Endometrial microvascular endothelial cells (primary cell): ENCODE data around the gene RNF223. TPM values are rescaled to one million over a fixed set of nuclear protein-coding genes. Genes with fewer than 3 reads are reported as not detected.
"Not testable (repeated sequence)": the region's sequence is repeated elsewhere in the genome, so short reads cannot be mapped to it uniquely, and the experiment has no call there.

Experiments used
- in situ Hi-C: cut with HindIII; loops from 2 replicates; pipeline ENCODE4 v1.10.0; 2017; ENCODE audit warnings: low sequenced_read_pairs, low pct_unique_long_range_greater_than_20kb; ENCODE audit errors: inconsistent ontology term
- total RNA-seq: library from RNA; depleted of rRNA; stranded (reverse); fragments of >200 nt; gene quantifications from one replicate; pipeline ENCODE4 v1.2.3, GENCODE V29; 2015; ENCODE audit errors: inconsistent ontology term

The RNF223 gene
- total RNA-seq, 1 donor from 2014 or later: not detected

DNA sequence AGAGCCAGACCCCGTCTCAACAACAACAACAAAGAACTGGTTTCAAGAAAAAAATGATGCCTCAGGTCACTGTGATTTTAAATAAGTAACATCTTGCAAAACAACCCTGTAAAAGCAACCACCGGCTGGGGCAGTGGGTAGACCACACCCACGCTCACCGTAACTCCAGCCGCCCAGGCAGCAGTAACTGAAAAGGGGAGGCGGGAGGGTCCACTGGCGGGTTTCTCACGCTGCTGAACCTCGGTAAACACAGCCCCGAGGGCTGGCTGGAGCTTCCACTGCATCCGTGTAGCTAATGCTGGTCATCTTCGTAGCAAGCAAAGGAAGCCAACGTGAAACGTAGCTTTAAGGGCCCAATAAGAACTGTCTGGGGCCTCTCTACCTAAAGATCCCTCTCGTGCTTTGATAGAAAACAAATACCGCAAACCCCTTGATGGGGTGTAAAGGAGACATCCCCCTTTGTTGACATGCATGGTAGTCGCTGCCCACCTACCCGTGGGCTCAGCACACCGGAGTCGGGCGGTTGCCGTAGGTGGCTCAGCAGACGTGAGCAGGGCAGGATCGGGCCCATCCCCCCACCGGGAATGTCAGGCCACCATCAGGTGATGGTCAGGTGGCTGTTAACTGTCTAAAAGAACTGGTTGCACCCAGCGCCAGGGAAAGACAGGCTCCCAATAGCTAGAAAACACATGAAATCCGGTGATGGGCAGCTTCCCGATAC lies 37.6 kb upstream of the RNF223 start:
- in situ Hi-C loops: no loop called here

DNA sequence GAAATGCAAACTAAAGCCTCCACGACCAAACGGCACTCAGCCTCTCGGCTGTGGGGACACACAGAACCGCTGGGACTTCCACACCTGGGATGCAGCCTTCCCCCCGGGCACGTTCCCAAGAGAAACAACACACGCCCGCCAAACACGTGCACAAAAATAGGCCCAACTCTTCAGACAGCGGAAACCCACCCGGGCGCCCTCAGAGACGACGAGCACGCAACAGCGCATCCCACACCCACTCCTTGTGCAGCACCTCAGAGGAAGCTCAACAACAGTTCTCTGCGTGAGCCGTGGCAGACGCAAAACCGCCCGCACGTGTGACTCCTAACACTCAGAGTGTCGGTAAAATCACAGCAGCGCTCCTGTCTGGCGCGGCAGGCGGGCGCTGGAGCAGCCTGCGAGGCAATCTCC lies 36.5 kb upstream of the RNF223 start:
- in situ Hi-C loops: no loop called here

DNA sequence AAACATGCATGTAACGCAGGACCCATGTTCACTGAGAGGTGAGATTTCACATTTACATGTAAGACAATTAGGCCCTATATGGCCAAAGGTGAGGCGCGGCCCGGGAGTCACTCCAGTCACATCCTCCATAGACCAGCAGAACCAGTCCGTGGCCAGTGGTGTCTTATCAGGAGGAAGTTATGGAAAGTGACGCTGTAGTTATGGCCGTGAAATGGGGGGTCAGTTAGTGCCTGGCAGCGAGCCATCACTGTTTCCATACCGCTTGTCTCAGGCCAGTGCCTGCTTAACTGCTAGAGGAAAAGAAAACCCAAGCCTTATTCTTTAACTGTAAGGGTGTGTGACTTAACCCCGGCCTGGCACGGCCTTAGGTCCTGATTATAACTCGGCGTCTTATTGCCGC lies 35.6 kb upstream of the RNF223 start:
- in situ Hi-C loops: no loop called here

DNA sequence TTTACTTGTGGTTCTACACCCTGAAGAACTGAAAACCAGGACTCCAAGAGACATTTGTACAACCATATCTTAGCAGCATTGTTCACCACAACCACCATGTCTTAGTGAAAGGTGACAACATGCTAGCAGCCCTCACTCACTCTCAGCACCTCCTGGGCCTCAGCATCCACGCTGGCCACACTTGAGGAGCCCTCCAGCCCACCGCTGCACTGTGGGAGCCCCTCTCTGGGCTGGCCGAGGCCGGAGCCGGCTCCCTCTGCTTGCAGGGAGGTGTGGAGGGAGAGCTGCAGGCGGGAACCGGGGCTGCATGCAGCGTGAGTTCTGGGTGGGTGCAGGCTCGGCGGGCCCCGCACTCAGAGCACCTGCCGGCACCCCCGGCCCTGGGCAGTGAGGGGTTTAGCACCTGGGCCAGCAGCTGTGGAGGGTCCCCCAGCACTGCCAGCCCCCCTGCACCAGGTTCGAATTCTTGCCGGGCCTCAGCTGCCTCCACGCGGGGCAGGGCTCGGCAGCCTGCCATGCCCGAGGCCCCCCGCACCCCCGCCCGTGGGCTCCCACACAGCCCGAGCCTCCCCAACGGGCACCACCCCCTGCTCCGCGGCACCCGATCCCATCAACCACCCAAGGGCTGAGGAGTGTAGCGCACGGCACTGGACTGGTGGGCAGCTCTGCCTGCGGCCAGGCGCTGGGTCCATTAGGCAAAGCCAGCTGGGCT lies 32.6 kb upstream of the RNF223 start:
- in situ Hi-C loops: no loop called here

DNA sequence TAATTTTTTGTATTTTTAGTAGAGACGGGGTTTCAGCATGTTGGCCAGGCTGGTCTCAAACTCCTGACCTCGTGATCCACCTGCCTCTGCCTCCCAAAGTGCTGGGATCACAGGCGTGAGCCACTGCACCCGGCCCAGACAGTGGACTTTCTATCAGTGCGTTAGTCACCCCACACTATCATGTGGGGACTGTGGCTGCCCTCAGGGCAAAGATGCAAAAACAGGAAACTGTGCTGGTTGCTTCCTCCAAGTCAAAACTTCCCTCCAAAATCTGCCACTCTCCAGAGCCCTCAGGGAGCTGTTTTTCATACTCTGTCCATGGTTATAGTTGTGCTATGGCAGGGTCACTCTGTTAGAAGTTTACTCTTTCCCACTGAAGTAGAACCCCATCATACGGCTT lies 30.0 kb upstream of the RNF223 start:
- in situ Hi-C loops: not testable (repeated sequence)

DNA sequence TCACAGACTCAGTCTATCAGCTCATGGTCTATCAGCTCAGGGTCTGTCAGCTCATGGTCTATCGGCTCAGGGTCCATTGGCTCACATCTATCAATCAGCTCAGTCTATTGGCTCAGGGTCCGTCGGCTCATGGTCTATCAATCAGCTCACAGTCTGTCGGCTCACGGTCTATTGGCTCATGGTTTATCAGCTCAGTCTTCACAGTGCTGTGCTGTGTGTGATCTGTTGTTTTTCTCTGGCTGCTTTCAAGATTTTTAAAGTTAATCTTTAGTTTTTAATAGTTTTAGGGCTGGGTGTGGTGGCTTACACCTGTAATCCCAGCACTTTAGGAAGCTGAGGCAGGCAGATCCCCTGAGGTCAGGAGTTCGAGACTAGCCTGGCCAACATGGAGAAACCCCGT lies 27.4 kb upstream of the RNF223 start:
- in situ Hi-C loops: no loop called here

DNA sequence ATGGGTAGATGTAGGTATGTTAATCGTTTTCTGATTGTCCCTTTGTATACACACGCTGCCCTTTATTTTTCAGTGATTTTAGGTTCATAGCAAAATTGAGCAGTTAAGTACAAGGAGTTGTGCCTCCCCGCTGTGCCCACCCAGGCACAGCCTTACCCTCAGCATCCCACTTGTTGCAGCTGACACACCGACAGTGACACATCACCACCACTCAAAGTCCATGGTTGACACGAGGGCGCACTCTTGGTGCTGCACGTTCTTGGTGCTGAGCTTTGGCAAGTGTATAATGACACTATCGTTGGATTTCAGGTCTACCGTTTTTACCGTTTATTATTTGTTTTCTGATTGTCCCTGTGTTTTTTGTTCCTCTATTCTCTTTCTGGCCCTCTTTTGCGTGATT lies 26.2 kb upstream of the RNF223 start:
- in situ Hi-C loops: no loop called here

DNA sequence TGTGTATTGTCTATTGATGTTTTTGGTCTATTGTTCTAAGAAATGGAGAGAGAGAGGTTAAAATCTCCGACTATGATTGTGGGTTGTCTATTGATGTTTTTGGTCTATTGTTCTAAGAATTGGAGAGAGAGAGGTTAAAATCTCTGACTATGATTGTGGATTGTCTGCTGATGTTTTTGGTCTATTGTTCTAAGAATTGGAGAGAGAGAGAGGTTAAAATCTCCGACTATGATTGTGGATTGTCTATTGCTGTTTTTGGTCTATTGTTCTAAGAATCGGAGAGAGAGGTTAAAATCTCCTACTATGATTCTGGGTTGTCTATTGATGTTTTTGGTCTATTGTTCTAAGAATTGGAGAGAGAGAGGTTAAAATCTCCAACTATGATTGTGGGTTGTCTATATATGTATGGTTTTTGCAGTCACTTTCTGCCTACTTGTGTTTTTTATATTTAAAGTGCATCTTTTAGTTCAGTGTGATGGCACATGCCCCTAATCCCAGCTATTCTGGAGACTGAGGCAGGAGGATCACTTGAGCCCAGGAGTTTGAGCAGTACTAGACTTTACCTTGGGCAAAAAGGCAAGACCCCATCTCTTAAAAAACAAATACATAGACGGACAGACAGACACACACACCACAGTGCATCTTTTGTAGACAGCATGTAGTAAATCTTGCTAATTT lies 25.5 kb upstream of the RNF223 start:
- in situ Hi-C loops: no loop called here

DNA sequence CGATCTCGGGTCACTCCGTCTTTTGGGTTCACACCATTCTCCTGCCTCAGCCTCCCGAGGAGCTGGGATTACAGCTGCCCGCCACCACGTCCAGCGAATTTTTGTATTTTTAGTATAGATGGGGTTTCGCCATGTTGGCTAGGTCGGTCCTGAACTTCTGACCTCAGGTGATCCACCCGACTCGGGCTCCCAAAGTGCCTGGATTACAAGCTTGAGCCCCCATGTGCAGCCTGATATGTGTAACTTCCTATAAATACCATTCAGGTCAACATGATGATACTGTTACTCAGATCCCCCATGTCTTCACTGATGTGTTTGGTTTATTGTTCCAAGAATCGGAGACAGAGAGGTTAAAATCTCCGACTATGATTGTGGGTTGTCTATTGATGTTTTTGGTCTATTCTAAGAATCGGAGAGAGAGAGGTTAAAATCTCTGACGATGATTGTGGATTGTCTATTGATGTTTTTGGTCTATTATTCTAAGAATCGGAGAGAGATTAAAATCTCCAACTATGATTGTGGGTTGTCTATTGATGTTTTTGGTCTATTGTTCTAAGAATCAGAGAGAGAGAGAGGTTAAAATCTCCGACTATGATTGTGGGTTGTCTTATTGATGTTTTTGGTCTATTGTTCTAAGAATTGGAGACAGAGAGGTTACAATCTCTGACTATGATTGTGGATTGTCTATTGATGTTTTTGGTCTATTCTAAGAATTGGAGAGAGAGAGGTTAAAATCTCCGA lies 24.7 kb upstream of the RNF223 start:
- in situ Hi-C loops: no loop called here

DNA sequence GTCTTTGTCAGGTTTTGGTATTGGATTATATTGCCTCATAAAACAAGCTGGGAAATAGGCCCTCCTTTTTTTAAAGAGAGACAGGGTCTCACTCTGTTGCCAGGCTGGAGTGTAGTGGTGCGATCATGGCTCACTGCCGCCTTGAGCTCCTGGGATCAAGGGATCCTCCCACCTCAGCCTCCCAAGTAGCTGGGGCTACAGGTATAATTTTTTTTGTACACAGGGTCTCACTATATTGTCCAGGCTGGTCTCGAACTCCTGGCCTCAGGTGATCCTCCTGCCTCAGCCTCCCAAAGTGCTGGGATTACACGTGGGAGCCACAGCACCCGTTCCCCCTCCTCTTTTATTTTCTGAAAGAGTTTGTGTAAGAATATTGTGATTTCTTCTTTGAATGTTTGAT lies 22.0 kb upstream of the RNF223 start:
- in situ Hi-C loops: not testable (repeated sequence)

DNA sequence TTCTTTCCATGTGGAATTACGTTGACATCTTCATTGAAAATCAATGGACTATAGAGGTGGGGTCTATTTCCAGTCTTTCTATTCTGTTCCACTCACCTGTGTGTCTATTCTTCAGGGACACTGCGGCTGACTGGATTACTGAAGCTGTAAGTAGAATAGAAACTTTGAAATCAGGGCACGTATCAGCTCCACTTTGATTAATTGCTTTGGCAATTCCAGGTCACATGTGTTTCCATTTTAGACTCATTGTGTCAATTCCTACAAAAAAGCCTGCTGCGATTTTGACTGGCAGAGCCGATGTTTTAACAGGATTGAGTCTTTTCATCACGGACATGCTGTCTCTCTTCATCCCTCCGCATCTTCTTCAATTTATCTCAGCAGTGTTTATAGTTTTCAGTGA lies 20.9 kb upstream of the RNF223 start:
- in situ Hi-C loops: no loop called here

DNA sequence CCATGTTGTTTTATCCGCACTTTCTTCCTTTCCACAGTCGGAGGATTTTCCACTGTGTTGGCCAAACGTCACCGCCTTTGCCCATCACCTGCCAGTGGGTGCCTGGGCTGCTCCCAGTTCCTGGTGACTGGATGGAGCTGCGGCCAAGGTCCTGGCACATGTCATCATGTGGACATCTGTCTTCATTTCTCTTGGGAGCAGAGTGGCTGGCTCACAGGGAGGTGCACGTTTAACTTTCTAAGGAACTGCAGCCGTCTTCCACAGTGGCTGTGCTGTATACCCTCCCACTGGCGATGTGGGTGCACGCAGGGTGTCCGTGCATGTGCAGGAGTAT lies 19.5 kb upstream of the RNF223 start:
- in situ Hi-C loops: no loop called here

DNA sequence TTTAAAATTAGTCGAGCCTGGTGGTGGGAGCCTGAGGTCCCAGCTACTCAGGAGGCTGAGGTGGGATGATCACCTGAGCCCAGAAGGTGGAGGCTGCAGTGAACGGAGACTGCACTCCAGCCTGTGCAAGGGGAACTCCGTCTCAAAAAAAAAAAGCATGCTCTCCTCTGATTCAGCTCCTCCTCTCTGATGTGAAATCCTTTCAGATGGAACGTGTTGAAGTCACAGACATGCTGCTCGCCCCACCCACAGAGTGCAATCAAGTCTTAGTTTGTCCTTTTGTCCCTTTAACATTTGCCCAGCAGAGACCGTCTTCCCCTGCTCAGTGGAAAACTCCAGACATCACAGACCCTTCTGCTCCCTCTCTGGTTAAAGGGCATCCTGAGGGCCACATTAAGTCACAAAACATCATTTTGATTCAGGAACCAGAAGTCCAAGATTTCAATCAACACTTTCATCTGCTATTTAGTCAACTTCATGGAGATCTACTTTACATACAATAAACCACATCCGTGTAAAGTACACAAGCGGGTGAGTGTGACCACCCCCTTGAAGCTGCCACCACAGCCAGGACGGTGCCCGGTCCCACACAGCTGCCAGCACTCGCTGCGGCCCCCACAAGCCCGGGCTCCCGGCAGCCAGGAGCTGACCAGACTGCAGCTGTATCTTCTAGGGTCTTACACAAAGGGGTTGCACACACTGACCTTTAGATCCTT lies 18.9 kb upstream of the RNF223 start:
- in situ Hi-C loops: no loop called here

DNA sequence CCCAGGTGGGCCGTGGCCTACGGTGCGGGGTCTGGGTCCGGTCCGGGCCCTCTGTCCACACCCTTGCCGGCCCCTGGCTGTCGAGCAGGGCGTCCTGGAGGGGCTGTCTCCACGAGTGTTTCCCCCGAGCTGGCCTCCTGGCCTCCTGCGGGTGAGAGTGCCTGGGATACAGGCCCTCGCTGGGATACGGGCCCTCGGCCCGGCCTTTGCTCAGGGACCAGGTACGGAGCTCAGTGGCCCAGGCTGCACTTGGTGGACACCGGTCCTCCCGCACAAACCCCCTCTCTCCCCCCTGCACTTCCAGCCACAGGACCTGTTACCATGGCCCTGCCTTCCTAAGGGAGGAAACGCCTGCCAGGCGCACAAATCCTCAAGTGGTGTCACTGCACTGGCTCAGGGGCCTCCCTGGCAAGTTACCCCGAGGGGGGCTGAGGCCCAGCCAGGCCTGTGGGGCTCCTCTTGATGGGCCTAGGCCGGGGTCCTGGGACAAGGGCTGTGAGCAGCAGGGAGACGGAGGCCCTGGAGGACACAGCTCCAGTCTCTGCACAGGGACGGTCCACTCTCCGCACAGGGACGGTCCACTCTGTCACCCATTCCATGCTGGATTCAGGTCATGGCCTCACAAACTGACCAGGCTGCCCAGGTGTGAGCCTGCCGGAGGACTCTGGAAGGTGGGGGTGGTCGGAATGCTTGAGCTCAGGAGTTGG lies 18.2 kb upstream of the RNF223 start:
- in situ Hi-C loops: no loop called here

DNA sequence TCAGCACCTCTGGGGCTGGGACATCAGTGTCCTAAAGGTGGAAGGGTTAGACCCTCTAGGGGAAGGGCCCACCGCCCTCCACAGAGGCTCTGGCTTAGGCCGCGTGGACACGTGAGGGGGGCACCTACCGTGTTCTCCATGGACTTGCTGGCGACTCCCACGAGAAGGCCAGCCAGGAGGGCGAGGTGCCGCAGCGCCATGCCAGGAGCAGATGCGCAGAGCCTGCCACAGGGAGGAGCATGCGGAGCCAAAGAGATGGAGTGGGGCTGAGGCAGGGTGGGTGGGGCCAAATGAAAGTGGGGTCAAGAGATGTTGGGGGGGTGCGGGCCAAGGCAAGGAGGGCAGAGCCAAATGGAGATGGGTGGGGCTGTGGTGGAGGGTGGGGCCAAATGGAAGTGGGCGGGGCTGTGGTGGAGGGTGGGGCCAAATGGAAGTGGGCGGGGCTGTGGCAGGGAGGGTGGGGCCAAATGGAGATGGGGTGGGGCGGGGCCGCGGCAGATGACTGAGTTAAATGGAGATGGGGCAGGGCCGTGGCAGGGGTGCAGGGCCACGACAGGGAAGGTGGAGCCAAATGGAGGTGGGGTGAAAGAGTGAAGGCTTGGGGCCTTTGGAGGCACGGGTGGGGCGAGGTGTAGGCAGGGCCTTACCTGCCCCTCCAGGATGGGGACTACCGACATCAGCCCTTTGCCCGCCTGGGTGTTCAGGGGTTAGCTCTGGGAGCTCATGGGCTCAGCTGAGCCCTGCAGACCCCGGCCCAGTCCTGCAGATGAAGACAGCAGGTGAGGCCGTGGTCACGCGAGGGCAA lies 17.4 kb upstream of the RNF223 start:
- in situ Hi-C loops: no loop called here

DNA sequence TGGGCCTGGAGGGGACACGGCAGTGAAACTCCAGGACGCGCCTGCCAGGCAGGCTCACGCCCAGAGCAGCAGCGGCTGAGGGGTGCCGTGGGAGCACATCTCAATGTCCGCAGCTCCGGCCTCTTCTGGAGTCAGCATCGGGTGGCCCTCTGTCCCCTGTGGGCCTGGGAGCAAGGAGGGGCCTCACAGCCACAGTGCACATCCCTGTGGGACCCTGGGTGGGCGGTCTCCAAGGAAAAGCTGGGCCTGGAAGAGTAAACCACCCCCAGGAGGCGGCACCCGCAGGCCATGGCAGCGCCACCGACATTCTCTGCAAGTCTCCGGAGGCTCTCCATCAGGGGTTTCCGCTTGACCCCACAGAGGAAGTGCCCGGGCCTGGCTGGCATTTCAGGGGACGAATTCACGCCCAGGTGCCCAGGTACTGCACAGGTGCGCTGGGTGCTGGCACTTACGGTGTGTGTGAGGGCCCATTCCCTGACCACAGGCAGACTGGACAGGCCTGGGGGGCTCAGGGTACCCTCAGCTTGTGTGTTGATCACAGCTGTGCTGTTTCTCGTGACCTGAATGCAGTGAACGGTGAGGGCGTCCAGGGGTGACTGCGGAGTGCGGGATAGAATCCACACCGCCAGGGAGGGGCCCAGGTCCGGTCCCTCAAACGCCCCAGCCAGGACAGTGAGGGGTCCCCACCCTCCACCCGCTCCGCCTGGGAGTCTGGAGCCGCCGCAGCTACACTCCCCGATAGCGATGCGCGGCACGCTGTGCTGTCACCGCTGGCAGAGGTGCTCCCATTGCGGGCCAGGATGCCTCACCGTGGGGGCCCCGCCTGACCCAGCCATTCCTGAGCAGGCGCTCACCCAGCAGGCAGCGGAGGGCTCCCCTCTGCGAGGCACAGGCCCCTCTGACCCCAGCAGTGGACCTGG lies 16.6 kb upstream of the RNF223 start:
- in situ Hi-C loops: no loop called here
